ENCODE data around the gene RB1. TPM values are rescaled to one million over a fixed set of nuclear protein-coding genes. Genes with fewer than 3 reads are reported as not detected.
A peak's percentile ranks its signal among the peaks of the same experiment; 100 is the strongest.

RB1 gene
- total and polyA plus RNA-seq, 3 donors from 2014 or later: 21.9 to 43.0 (median 38.8) TPM

- intact Hi-C loops (cut with DNase I; ENCODE audit: low total_unique reads): no loop called here
- H3K4me3 ChIP-seq: no peak overlapping the region
- H3K27me3 ChIP-seq: no peaks in the 10 kb centered on the region
- no peaks in the 10 kb centered on the region for H3K36me3 ChIP-seq (ENCODE audit: low read depth, missing control alignments)
- no peak overlapping the region for H3K27ac ChIP-seq
- DNase-seq: no peak
- no peak for TF ChIP-seq CTCF (IDR thresholded peaks at IDR 0.05)
- no peak for TF ChIP-seq POLR2A (IDR thresholded peaks at IDR 0.05)
- H3K4me1 ChIP-seq: no peaks in the 10 kb centered on the region
- no peaks in the 10 kb centered on the region for H3K9me3 ChIP-seq
Observed at GRCh38 chr13:48429886-48430285, 126.3 kb downstream of the RB1 start.

GRCh38 chr13:48431431-48431830, 127.9 kb downstream of the RB1 start:
- Histone ChIP-seq H3K9me3 (no peaks in the 10 kb centered on the region), H3K4me1 (no peaks in the 10 kb centered on the region), H3K27me3 (no peaks in the 10 kb centered on the region), H3K36me3 (ENCODE audit: low read depth, missing control alignments) (no peaks in the 10 kb centered on the region), H3K4me3 (no peak overlapping the region), H3K27ac (peak overlapping the region in 1 of 2 donors; percentile 48)
- TF ChIP-seq CTCF (IDR thresholded peaks at IDR 0.05) (no peak), POLR2A (IDR thresholded peaks at IDR 0.05) (no peak)
- intact Hi-C loops (cut with DNase I; ENCODE audit: low total_unique reads): no loop called here
- WGBS, 2 donors: 50 to 57% methylated on average over 5 of the region's 5 CpGs
- DNase-seq: no peak

GRCh38 chr13:48431987-48432615, 128.6 kb downstream of the RB1 start:
- intact Hi-C loops (cut with DNase I; ENCODE audit: low total_unique reads): no loop called here
- TF ChIP-seq POLR2A (IDR thresholded peaks at IDR 0.05) (no peak), CTCF (IDR thresholded peaks at IDR 0.05) (no peak)
- WGBS, 2 donors: 35 to 60% methylated on average over 2 of the region's 2 CpGs
- Histone ChIP-seq H3K27ac (peak overlapping the region in 1 of 2 donors; percentile 48), H3K9me3 (no peaks in the 10 kb centered on the region), H3K4me1 (peaks cover 2% of the 10 kb centered on the region), H3K36me3 (ENCODE audit: low read depth, missing control alignments) (no peaks in the 10 kb centered on the region), H3K4me3 (no peak overlapping the region), H3K27me3 (no peaks in the 10 kb centered on the region)
- DNase-seq: no peak

- 91 to 97% methylated on average over 3 of the region's 3 CpGs for WGBS, 2 donors
- DNase-seq: no peak
- no peaks in the 10 kb centered on the region for H3K27me3 ChIP-seq
- H3K36me3 ChIP-seq (ENCODE audit: low read depth, missing control alignments): no peaks in the 10 kb centered on the region
- H3K4me3 ChIP-seq: no peak overlapping the region
- no peak overlapping the region for H3K27ac ChIP-seq
- H3K4me1 ChIP-seq: peaks cover 8% of the 10 kb centered on the region
- no peaks in the 10 kb centered on the region for H3K9me3 ChIP-seq
- TF ChIP-seq POLR2A (IDR thresholded peaks at IDR 0.05): no peak
- TF ChIP-seq CTCF (IDR thresholded peaks at IDR 0.05): no peak
- intact Hi-C loops (cut with DNase I; ENCODE audit: low total_unique reads): no loop called here
Observed at GRCh38 chr13:48434200-48434599, 130.6 kb downstream of the RB1 start.

- no peak for DNase-seq
- intact Hi-C loops (cut with DNase I; ENCODE audit: low total_unique reads): no loop called here
- no peak overlapping the region for H3K4me3 ChIP-seq
- peaks cover 8% of the 10 kb centered on the region for H3K4me1 ChIP-seq
- 54 to 62% methylated on average over 2 of the region's 2 CpGs for WGBS, 2 donors
- H3K27ac ChIP-seq: peak overlapping the region in 1 of 2 donors; percentile 42
- H3K36me3 ChIP-seq (ENCODE audit: low read depth, missing control alignments): no peaks in the 10 kb centered on the region
- TF ChIP-seq CTCF (IDR thresholded peaks at IDR 0.05) (no peak), POLR2A (IDR thresholded peaks at IDR 0.05) (no peak)
- no peaks in the 10 kb centered on the region for H3K9me3 ChIP-seq
- no peaks in the 10 kb centered on the region for H3K27me3 ChIP-seq
Observed at GRCh38 chr13:48436661-48437288, 133.2 kb downstream of the RB1 start.
